Effector memory CD4-positive, alpha-beta T cell (primary cell): Measurements from ENCODE around the gene AHCYL1.

ENCODE experiments used
- DNase-seq, 3 donors: peaks; one replicate each; pipeline ENCODE4 v3.0.0-alpha.2; 2020
- H3K27ac ChIP-seq: 2 replicates; pipeline ENCODE4 v1.7.0; 2013; ENCODE audit warnings: mild to moderate bottlenecking, low read length, moderate library complexity; ENCODE audit not compliant: insufficient read depth, poor library complexity, severe bottlenecking
- H3K27me3 ChIP-seq: replicated peaks from 2 replicates; pipeline ENCODE4 v1.7.0; 2013; ENCODE audit warnings: mild to moderate bottlenecking, low read length; ENCODE audit not compliant: insufficient read depth, control insufficient read depth, poor library complexity, severe bottlenecking
- H3K36me3 ChIP-seq: 2 replicates; pipeline ENCODE4 v1.7.0; 2013; ENCODE audit warnings: mild to moderate bottlenecking, low read length, moderate library complexity; ENCODE audit not compliant: control insufficient read depth, insufficient read depth
- H3K4me1 ChIP-seq: 2 replicates; pipeline ENCODE4 v1.7.0; 2013; ENCODE audit warnings: low read length, mild to moderate bottlenecking; ENCODE audit not compliant: control insufficient read depth, insufficient read depth, poor library complexity, severe bottlenecking
- H3K4me3 ChIP-seq: 2 replicates; pipeline ENCODE4 v1.7.0; 2013; ENCODE audit warnings: low read length, low read depth, mild to moderate bottlenecking; ENCODE audit not compliant: insufficient read depth, poor library complexity, severe bottlenecking
- H3K9me3 ChIP-seq: 2 replicates; pipeline ENCODE4 v1.7.0; 2013; ENCODE audit warnings: mild to moderate bottlenecking, low read length, moderate library complexity; ENCODE audit not compliant: control insufficient read depth

The AHCYL1 gene

DNA sequence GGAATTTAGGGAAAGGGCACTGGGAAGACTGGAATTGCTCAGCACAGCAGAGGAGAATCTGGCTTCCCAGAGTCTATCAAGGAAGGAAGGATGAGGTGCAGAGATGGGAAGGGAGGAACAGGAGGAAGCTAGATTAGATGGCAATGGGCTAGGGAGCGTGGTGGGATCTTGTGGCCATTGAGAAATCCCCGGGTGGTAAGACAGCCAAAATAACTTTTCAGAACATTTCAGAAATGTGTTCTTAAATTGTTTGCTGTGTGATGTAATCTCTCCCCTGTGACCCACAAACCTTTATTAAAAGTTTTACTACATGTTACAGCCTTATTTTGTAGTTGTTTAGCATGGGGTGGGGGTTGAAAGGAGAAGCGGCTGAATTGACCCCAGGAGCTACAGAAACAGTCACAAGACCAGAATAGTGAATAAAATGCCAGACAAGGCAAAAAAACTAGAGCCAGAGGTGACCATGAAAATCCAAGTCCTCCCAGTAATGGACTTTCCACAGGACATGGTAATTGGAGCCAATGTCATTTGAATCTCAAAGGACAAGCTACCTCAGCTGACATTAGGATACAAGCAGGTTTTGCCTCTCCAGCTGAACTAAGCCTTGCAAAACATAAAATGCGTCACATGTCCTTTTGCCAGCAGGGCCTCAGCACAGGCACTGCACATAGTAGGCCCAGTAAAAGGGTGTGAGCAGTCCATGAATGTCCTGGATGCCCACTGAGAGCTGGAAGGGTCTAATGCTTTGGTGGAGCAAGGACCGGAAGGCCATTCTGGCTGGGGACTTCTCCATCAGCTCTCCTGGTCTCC is 980 bp upstream of the AHCYL1 start:
- peaks cover 10% of the 10 kb centered on the region for H3K4me1 ChIP-seq
- H3K4me3 ChIP-seq = no peak overlapping the region
- no peaks in the 10 kb centered on the region for H3K27me3 ChIP-seq
- H3K36me3 ChIP-seq = no peaks in the 10 kb centered on the region
- peak overlapping the region; percentile 10 for H3K27ac ChIP-seq
- DNase-seq = no peak
- no peaks in the 10 kb centered on the region for H3K9me3 ChIP-seq

DNA sequence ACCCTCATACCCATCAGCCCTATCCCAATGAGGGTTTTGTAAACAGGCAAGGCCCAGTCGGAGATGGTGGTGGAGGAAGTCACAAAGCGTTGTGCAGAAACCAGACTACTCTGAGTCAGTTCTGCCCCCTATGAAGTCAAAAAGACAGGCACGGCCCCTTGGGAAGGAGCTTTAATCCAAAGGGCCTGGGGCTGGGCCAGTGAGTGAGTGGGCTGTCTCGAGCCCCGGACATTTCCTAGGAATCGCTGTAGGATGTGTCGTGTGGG is 442 bp upstream of the AHCYL1 start:
- no peaks in the 10 kb centered on the region for H3K27me3 ChIP-seq
- H3K4me3 ChIP-seq = no peak overlapping the region
- no peak for DNase-seq
- H3K27ac ChIP-seq = peak overlapping the region; percentile 10
- no peaks in the 10 kb centered on the region for H3K36me3 ChIP-seq
- H3K4me1 ChIP-seq = peaks cover 10% of the 10 kb centered on the region
- no peaks in the 10 kb centered on the region for H3K9me3 ChIP-seq

DNA sequence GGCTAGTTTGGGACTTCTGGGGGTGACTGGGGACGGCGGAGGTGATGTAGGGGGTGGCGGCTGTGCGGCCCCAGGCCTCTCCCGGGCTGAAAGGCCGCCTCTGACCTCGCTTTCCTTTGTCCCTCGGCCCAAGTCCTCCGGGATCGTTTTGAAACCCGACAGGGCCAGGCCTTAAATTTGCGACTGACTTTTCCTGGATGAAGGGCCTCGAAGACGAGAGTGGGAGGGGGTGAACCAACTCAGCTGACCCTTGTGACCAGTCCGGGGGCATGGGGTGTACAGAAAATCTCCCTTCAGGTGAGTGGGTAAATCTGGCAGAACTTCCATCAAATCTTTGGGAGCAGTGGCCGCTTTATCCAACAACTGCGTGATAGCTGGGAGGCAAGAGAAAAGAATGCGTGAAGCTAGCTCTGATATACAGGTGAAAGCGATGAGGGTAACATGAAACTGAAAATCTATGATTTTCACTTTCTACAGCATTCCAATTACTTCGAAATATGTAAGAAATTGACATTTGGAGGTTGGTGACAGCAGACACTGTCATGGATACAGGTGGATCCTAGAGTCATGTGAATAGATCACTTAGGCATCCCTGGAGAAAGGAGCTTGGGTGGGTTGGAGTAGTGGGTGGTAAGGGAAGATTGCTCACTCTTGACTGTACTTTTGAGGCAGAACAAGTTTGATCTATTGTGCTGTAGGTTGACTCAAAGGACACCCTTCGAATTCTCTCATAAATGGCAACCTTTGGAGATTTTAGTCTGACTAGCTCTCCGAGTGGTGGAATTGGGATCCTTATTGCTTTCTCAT is 885 bp downstream of the AHCYL1 start:
- Histone ChIP-seq H3K36me3 (no peaks in the 10 kb centered on the region), H3K4me1 (peaks cover 10% of the 10 kb centered on the region), H3K9me3 (no peaks in the 10 kb centered on the region), H3K4me3 (peak overlapping the region; percentile 84), H3K27ac (peak overlapping the region; percentile 88), H3K27me3 (no peaks in the 10 kb centered on the region)
- no peak for DNase-seq

DNA sequence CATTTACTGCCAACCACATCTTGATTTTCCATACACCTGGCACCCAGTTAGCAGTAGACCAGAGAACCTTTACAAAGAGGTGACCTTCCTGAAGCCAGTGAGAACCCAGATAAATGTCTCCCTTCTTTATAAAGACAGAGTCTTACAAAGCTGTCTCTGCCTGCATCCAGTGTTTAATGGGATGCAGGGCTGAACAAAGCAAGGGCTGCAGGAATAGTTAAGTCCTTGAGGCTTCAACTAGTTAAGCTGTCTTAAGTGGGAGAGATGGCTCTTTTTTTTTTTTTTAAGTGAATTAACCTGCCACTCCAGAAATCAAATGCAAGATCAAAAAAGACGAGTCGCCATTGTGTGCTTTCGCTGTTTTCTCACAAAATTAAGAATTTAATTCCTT is 1.5 kb downstream of the AHCYL1 start:
- peaks cover 10% of the 10 kb centered on the region for H3K4me1 ChIP-seq
- no peaks in the 10 kb centered on the region for H3K36me3 ChIP-seq
- H3K27ac ChIP-seq = no peak overlapping the region
- peak overlapping the region; percentile 84 for H3K4me3 ChIP-seq
- no peak for DNase-seq
- H3K27me3 ChIP-seq = no peaks in the 10 kb centered on the region
- no peaks in the 10 kb centered on the region for H3K9me3 ChIP-seq

DNA sequence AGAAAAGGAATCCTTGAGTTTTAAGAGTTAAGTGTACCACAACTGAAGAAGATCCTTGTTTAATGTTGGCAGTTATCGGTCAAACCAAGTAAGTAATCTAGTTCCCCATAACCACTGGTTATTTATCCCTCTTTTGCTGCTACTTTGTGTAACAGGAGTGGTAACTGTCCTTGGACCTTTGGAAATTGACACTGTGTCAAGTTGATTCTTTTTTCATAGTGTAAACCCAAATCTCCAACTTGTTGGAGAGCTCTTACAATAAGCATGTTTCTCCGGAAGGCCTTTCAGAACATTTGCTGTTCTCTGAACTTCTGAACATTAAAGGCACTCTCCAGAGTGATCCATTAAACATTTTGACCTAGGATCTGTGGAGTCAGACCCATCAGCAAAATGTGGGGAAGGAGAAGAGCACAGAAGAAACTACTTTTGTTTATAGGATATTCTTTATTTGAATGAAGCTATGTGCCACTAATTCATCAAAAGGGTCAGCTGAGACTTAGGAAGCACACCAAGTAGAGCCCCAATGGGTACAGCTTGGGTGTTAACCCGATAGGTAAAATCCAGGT is 3.9 kb downstream of the AHCYL1 start:
- Histone ChIP-seq H3K4me1 (peaks cover 10% of the 10 kb centered on the region), H3K27ac (no peak overlapping the region), H3K36me3 (no peaks in the 10 kb centered on the region), H3K4me3 (no peak overlapping the region), H3K9me3 (no peaks in the 10 kb centered on the region), H3K27me3 (no peaks in the 10 kb centered on the region)
- no peak for DNase-seq

DNA sequence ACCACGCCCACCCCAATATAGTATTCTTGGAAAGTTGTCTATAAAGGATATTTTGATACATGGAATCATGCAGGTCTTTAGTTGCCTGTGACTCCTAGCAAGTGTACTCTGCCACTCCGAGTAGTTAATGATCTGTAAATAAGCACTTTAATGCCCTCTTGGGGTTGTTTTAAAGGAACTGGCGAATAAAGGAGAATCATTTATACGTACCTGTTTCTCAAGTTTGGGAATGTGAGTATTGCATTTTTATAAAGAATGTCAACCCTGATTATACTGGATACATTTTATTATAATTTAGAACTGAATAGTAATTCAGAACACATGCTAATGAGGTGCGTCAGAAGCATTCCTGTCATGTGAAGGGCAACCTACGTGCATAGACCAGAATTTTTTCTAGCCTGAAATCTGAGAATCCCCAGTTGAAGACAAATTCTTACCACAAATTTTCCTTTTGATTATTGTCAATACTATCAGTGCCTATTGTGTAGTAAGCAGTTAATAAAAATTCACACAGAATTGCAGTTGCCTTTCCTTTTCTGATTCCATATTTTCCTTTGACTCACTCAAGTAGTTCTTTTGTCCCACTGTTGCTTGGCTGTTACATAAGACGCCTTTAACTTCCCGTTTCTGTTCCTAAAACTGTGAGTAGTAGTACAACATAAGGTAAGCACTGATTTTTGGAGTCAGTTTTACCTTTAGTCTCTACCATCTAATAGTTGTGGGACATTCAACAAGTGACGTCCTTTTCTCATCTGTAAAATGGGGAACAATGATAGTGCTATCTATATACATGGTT is 5.1 kb downstream of the AHCYL1 start:
- Histone ChIP-seq H3K4me3 (no peak overlapping the region), H3K9me3 (no peaks in the 10 kb centered on the region), H3K36me3 (no peaks in the 10 kb centered on the region), H3K4me1 (peaks cover 10% of the 10 kb centered on the region), H3K27ac (no peak overlapping the region), H3K27me3 (no peaks in the 10 kb centered on the region)
- DNase-seq = no peak

DNA sequence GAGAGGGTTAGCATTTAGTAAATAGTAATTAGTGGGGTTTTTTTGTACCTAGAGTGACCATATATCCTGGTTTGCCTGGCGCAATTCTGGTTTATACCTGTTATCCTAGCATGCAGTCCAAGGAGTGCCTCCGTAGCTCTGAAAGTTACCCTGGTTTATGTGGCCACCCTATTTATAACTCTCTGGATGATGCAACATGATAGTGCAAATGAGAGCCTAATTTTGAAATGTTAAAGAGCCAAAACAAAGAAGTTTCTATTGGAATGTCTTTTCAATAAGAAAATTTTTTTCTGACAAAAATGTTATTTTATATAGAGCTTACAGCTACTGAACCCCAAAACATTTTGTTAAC is 5.7 kb downstream of the AHCYL1 start:
- Histone ChIP-seq H3K4me3 (no peak overlapping the region), H3K9me3 (no peaks in the 10 kb centered on the region), H3K36me3 (no peaks in the 10 kb centered on the region), H3K27ac (no peak overlapping the region), H3K4me1 (peaks cover 8% of the 10 kb centered on the region), H3K27me3 (no peaks in the 10 kb centered on the region)
- DNase-seq = no peak

DNA sequence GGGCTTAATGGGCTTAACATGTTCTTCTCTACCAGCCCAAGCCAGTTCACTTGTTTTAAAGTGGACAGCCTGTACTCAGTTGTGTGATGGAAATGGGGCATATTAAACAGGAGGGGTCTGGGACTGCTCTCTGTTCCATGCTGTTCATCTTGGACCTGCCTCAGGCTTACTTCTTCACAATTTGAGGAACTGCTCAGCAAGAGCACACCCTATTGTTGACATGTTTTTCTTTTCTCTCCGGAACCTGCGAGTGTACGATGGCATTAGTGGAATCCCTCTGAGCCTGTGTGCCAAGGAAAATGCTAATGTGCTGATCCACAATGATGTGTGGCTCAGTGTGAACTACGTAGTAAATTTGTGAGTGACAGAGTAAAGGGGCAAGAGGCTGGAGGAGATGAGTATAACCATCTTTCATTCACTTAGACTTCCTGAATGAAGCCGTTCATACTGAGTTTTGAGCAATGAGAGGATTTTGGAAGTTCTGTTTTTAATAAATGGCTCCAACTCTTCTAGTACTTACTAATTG is 6.9 kb downstream of the AHCYL1 start:
- DNase-seq = no peak
- H3K4me1 ChIP-seq = no peaks in the 10 kb centered on the region
- no peaks in the 10 kb centered on the region for H3K27me3 ChIP-seq
- no peaks in the 10 kb centered on the region for H3K36me3 ChIP-seq
- H3K9me3 ChIP-seq = no peaks in the 10 kb centered on the region
- no peak overlapping the region for H3K27ac ChIP-seq
- H3K4me3 ChIP-seq = no peak overlapping the region

DNA sequence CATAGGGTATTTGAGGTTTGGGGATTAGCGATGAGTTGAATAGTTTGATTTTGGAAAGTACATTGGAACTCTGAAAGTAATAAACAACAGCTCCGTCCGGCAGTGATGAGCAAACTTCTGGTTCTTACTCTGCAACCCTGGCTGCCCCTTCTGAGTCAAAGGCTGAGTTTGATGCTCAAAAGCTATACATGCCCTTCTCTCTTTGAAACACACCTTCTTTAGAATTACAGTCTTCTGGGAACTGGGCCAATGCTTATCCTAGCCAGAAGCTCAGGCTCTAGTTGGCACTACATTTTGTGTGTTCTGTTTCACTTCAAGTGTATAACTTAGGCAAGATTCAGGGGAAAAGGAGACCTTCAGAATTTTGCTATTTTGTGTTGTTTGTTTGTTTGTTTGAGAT is 9.3 kb downstream of the AHCYL1 start:
- no peaks in the 10 kb centered on the region for H3K27me3 ChIP-seq
- no peaks in the 10 kb centered on the region for H3K4me1 ChIP-seq
- no peak overlapping the region for H3K27ac ChIP-seq
- H3K36me3 ChIP-seq = no peaks in the 10 kb centered on the region
- H3K4me3 ChIP-seq = no peak overlapping the region
- no peaks in the 10 kb centered on the region for H3K9me3 ChIP-seq
- DNase-seq = no peak
